Measurements from ENCODE around the gene NELL1.

- TF ChIP-seq TAF1 (IDR thresholded peaks at IDR 0.05; ENCODE audit: low read depth, low read length) (no peak), POLR2A (IDR thresholded peaks at IDR 0.05; ENCODE audit: low read depth, low read length) (no peak), POLR2AphosphoS5 (IDR thresholded peaks at IDR 0.05; ENCODE audit: low read depth, low read length) (no peak)
Measured at GRCh38 chr11:21323617-21324016, 654.2 kb downstream of the NELL1 start.
